ENCODE measurements around the gene USP32. TPM values are rescaled to one million over a fixed set of nuclear protein-coding genes. Genes with fewer than 3 reads are reported as not detected.
"Not testable (repeated sequence)": the region's sequence is repeated elsewhere in the genome, so short reads cannot be mapped to it uniquely, and the experiment has no call there.

The USP32 gene
- total RNA-seq, 2 experiments from 2014 or later = 32.3 to 33.1 TPM

- intact Hi-C loops (cut with DNase I, micrococcal nuclease) = no loop called here
- DNase-seq (no peak), ATAC-seq (no peak)
- no peaks in the 10 kb centered on the region for H3K27me3 Mint-ChIP-seq
- H3K36me3 Mint-ChIP-seq (ENCODE audit: low read depth) = peaks cover 2% of the 10 kb centered on the region
- H3K4me1 Mint-ChIP-seq = peaks cover 32% of the 10 kb centered on the region
- CTCF ChIA-PET = no interaction called here
- no peak overlapping the region for H3K4me3 Mint-ChIP-seq
- no peaks in the 10 kb centered on the region for H3K9me3 Mint-ChIP-seq (ENCODE audit: low read depth)
- POLR2A ChIA-PET = no interaction called here
- H3K27ac Mint-ChIP-seq = no peak overlapping the region
Measured at GRCh38 chr17:60352071-60352470, 39.9 kb downstream of the USP32 start.

- H3K4me1 Mint-ChIP-seq = peaks cover 23% of the 10 kb centered on the region
- H3K36me3 Mint-ChIP-seq (ENCODE audit: low read depth) = peaks cover 2% of the 10 kb centered on the region
- H3K9me3 Mint-ChIP-seq (ENCODE audit: low read depth) = no peaks in the 10 kb centered on the region
- intact Hi-C loops (cut with DNase I, micrococcal nuclease) = no loop called here
- CTCF ChIA-PET = interaction anchor here (0.6 to 0.7 kb wide), 2 partner anchors 11 to 48 kb away, joined by 3 read pairs; no protein-coding TSS in a partner anchor
- H3K27me3 Mint-ChIP-seq = no peaks in the 10 kb centered on the region
- POLR2A ChIA-PET = no interaction called here
- no peak overlapping the region for H3K27ac Mint-ChIP-seq
- no peak overlapping the region for H3K4me3 Mint-ChIP-seq
- no peak for ATAC-seq
- DNase-seq = no peak
Measured at GRCh38 chr17:60351012-60351695, 40.8 kb downstream of the USP32 start.

- intact Hi-C loops (cut with DNase I, micrococcal nuclease) = no loop called here
- POLR2A ChIA-PET = interaction anchor here (0.6 kb wide), 1 partner anchor 1530 kb away, joined by 3 read pairs; no protein-coding TSS in a partner anchor
- ATAC-seq (no peak), DNase-seq (no peak)
- peaks cover 8% of the 10 kb centered on the region for H3K36me3 Mint-ChIP-seq (ENCODE audit: low read depth)
- H3K4me3 Mint-ChIP-seq = no peak overlapping the region
- CTCF ChIA-PET = no interaction called here
- H3K9me3 Mint-ChIP-seq (ENCODE audit: low read depth) = no peaks in the 10 kb centered on the region
- no peak overlapping the region for H3K27ac Mint-ChIP-seq
- H3K27me3 Mint-ChIP-seq = no peaks in the 10 kb centered on the region
- peaks cover 2% of the 10 kb centered on the region for H3K4me1 Mint-ChIP-seq
Measured at GRCh38 chr17:60348616-60349015, 43.3 kb downstream of the USP32 start.

GRCh38 chr17:60345233-60345632, 46.7 kb downstream of the USP32 start:
- no peaks in the 10 kb centered on the region for H3K27me3 Mint-ChIP-seq
- ATAC-seq (no peak), DNase-seq (no peak)
- ChIA-PET CTCF (no interaction called here), POLR2A (no interaction called here)
- peaks cover 35% of the 10 kb centered on the region for H3K36me3 Mint-ChIP-seq (ENCODE audit: low read depth)
- H3K4me3 Mint-ChIP-seq = no peak overlapping the region
- H3K4me1 Mint-ChIP-seq = peaks cover 7% of the 10 kb centered on the region
- no peak overlapping the region for H3K27ac Mint-ChIP-seq
- intact Hi-C loops (cut with DNase I, micrococcal nuclease) = no loop called here
- no peaks in the 10 kb centered on the region for H3K9me3 Mint-ChIP-seq (ENCODE audit: low read depth)

GRCh38 chr17:60342492-60342891, 49.4 kb downstream of the USP32 start:
- POLR2A ChIA-PET; ATAC-seq; H3K4me3 Mint-ChIP-seq; H3K9me3 Mint-ChIP-seq (ENCODE audit: low read depth); H3K4me1 Mint-ChIP-seq; H3K27me3 Mint-ChIP-seq; intact Hi-C loops (cut with DNase I, micrococcal nuclease): not testable (repeated sequence)
- CTCF ChIA-PET = interaction anchor here (0.6 to 0.7 kb wide), 2 partner anchors 26 to 43 kb away, joined by 3 read pairs; no protein-coding TSS in a partner anchor
- peaks cover 38% of the 10 kb centered on the region for H3K36me3 Mint-ChIP-seq (ENCODE audit: low read depth)
- DNase-seq = peak; percentile 35
- peak overlapping the region; percentile 29 for H3K27ac Mint-ChIP-seq

- ChIA-PET CTCF (interaction anchor here (0.7 kb wide), 1 partner anchor 1179 kb away, joined by 3 read pairs; no protein-coding TSS in a partner anchor), POLR2A (no interaction called here)
- Mint-ChIP-seq H3K27ac (no peak overlapping the region), H3K36me3 (ENCODE audit: low read depth) (peaks cover 11% of the 10 kb centered on the region), H3K4me3 (no peak overlapping the region), H3K27me3 (no peaks in the 10 kb centered on the region), H3K9me3 (ENCODE audit: low read depth) (no peaks in the 10 kb centered on the region), H3K4me1 (peaks cover 7% of the 10 kb centered on the region)
- intact Hi-C loops (cut with DNase I, micrococcal nuclease) = no loop called here
- DNase-seq (no peak), ATAC-seq (no peak)
Measured at GRCh38 chr17:60335289-60335688, 56.6 kb downstream of the USP32 start.

- CTCF ChIA-PET = no interaction called here
- Mint-ChIP-seq H3K4me3 (no peak overlapping the region), H3K4me1 (peaks cover 7% of the 10 kb centered on the region), H3K27ac (no peak overlapping the region), H3K9me3 (ENCODE audit: low read depth) (no peaks in the 10 kb centered on the region), H3K27me3 (no peaks in the 10 kb centered on the region), H3K36me3 (ENCODE audit: low read depth) (peaks cover 11% of the 10 kb centered on the region)
- no peak for DNase-seq
- POLR2A ChIA-PET = no interaction called here
- intact Hi-C loops (cut with DNase I, micrococcal nuclease) = no loop called here
- no peak for ATAC-seq
Measured at GRCh38 chr17:60333628-60334031, 58.3 kb downstream of the USP32 start.

- peaks cover 14% of the 10 kb centered on the region for H3K36me3 Mint-ChIP-seq (ENCODE audit: low read depth)
- DNase-seq; intact Hi-C loops (cut with DNase I, micrococcal nuclease); H3K9me3 Mint-ChIP-seq (ENCODE audit: low read depth); H3K4me1 Mint-ChIP-seq; CTCF ChIA-PET; POLR2A ChIA-PET; ATAC-seq; H3K27ac Mint-ChIP-seq; H3K4me3 Mint-ChIP-seq; H3K27me3 Mint-ChIP-seq: not testable (repeated sequence)
Measured at GRCh38 chr17:60333072-60333471, 58.9 kb downstream of the USP32 start.

- peaks cover 7% of the 10 kb centered on the region for H3K4me1 Mint-ChIP-seq
- ATAC-seq (no peak), DNase-seq (no peak)
- no peak overlapping the region for H3K27ac Mint-ChIP-seq
- no peak overlapping the region for H3K4me3 Mint-ChIP-seq
- intact Hi-C loops (cut with DNase I, micrococcal nuclease) = no loop called here
- H3K9me3 Mint-ChIP-seq (ENCODE audit: low read depth) = no peaks in the 10 kb centered on the region
- peaks cover 11% of the 10 kb centered on the region for H3K36me3 Mint-ChIP-seq (ENCODE audit: low read depth)
- CTCF ChIA-PET = interaction anchor here (0.9 kb wide), 1 partner anchor 15 kb away, joined by 3 read pairs; no protein-coding TSS in a partner anchor
- H3K27me3 Mint-ChIP-seq = no peaks in the 10 kb centered on the region
- POLR2A ChIA-PET = no interaction called here
Measured at GRCh38 chr17:60332574-60332973, 59.4 kb downstream of the USP32 start.

- ATAC-seq (no peak), DNase-seq (no peak)
- Mint-ChIP-seq H3K4me3 (no peak overlapping the region), H3K36me3 (ENCODE audit: low read depth) (peaks cover 9% of the 10 kb centered on the region), H3K27ac (no peak overlapping the region), H3K9me3 (ENCODE audit: low read depth) (no peaks in the 10 kb centered on the region), H3K27me3 (no peaks in the 10 kb centered on the region), H3K4me1 (peaks cover 7% of the 10 kb centered on the region)
- POLR2A ChIA-PET = no interaction called here
- CTCF ChIA-PET = interaction anchor here (0.6 kb wide), 1 partner anchor 16 kb away, joined by 3 read pairs; no protein-coding TSS in a partner anchor
- intact Hi-C loops (cut with DNase I, micrococcal nuclease) = no loop called here
Measured at GRCh38 chr17:60330731-60331130, 61.2 kb downstream of the USP32 start.

- Mint-ChIP-seq H3K9me3 (ENCODE audit: low read depth) (no peaks in the 10 kb centered on the region), H3K4me1 (peaks cover 2% of the 10 kb centered on the region), H3K27ac (no peak overlapping the region), H3K4me3 (no peak overlapping the region), H3K27me3 (no peaks in the 10 kb centered on the region), H3K36me3 (ENCODE audit: low read depth) (peaks cover 9% of the 10 kb centered on the region)
- POLR2A ChIA-PET = no interaction called here
- intact Hi-C loops (cut with DNase I, micrococcal nuclease) = no loop called here
- DNase-seq (no peak), ATAC-seq (no peak)
- CTCF ChIA-PET = interaction anchor here (1.5 kb wide), 1 partner anchor 9 kb away, joined by 4 read pairs; no protein-coding TSS in a partner anchor
Measured at GRCh38 chr17:60328679-60329078, 63.3 kb downstream of the USP32 start.

- Mint-ChIP-seq H3K4me1 (peaks cover 2% of the 10 kb centered on the region), H3K9me3 (ENCODE audit: low read depth) (no peaks in the 10 kb centered on the region), H3K27me3 (no peaks in the 10 kb centered on the region), H3K27ac (no peak overlapping the region), H3K36me3 (ENCODE audit: low read depth) (peaks cover 9% of the 10 kb centered on the region), H3K4me3 (no peak overlapping the region)
- intact Hi-C loops (cut with DNase I, micrococcal nuclease) = no loop called here
- CTCF ChIA-PET = interaction anchor here (1.5 kb wide), 1 partner anchor 10 kb away, joined by 4 read pairs; no protein-coding TSS in a partner anchor
- POLR2A ChIA-PET = no interaction called here
- DNase-seq (no peak), ATAC-seq (no peak)
Measured at GRCh38 chr17:60327901-60328273, 64.0 kb downstream of the USP32 start.

Data from activated CD4-positive, alpha-beta T cell treated with anti-CD3 and anti-CD28 coated beads for 36 hours (primary cell).